ENCODE data around the gene UNCX.
"Not testable (repeated sequence)": the region's sequence is repeated elsewhere in the genome, so short reads cannot be mapped to it uniquely, and the experiment has no call there.

Gene UNCX

DNA sequence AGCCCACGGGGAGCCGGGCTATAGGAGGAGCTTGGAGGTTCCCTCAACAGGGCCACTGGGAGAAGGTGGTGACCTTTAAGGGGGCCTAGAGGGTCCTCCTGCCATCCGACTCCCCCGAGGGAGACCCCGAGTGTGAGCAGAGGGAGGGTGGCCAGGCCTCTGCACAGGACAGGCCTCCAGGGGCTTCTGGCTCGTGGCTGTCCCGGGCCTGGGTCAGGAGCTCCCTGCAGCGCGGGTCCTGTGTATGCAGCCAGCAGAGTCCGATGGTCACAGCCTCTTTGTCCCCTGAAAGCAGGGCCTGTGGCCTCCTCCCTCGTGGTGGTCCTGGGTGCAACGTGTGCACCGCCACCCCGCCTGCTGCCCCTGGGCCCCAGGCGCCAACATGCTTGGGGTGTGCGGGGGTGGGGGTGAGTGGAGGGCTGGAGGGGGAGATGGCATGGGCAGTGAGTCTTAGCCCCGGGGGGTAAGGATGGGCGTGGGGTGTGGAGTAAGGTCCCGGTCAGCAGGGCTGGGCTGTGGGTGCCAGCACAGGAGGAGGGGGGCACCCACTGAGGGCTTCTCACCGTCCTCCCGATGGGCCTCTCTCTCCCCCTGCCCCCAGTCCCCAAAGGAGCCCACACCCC, 27.1 kb downstream of the UNCX start:
- no peak for DNase-seq

DNA sequence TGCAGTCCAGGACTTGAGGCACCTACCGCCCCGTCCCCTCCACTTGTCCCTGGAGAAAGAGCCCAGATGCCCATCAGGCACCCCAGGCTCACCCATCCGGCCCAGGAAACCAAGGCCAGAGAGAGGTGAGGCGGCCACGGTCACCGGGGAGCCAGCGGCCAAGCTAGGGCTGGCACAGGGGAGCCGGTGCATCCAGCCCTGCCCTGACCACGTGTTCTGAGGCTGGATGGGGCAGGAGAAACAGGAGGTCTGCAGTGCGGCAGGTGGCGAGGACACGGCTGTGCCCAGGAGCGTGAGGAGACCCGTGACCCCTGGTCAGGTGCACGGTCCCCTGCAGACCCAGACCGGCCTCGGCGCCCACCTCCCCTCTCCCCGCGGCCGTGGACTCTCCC, 27.6 kb downstream of the UNCX start:
- DNase-seq: no peak

DNA sequence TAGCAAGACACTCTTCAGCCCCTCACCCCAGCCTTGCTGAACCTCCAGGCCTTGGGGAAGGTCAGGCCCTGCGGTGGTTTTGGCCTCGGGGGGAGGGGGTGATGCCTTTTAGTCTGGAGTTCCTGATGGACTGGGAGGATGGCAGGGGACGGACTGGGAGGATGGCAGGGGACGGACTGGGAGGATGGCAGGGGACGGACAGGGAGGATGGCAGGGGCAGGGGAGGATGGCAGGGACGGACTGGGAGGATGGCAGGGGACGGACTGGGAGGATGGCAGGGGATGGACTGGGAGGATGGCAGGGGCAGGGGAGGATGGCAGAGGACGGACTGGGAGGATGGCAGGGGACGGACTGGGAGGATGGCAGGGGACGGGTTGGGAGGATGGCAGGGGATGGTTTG, 28.4 kb downstream of the UNCX start:
- DNase-seq: not testable (repeated sequence)

- DNase-seq: no peak
These were observed 29.8 kb downstream of the UNCX start for GRCh38 chr7:1262441-1262840.

DNA sequence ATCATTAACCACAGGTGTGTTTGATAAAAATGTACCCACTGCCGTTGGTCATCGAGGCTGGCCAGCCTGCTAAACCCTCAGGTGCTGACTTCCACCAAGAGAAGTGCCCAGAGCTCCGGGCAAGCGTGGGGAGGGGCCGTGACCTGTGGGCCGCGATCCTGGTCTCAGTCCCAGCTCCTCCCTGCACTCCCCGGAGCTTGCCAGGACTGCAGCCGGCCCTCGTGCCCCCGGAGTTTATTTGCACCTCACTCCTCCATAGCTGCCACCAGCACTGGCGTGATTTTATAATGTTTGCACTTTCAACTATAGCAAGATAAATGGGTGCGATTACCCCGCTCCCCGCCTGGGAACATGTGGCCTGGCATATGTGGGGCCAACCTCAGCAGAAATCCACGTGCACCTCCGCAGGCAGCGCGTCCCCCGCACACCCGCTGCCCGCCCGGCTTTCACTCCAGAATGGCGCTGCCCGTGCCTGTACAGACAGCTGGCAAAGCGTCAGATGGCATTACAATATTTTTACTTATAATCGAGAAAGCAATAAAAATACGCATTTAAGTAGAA, 30.8 kb downstream of the UNCX start:
- DNase-seq: no peak

DNA sequence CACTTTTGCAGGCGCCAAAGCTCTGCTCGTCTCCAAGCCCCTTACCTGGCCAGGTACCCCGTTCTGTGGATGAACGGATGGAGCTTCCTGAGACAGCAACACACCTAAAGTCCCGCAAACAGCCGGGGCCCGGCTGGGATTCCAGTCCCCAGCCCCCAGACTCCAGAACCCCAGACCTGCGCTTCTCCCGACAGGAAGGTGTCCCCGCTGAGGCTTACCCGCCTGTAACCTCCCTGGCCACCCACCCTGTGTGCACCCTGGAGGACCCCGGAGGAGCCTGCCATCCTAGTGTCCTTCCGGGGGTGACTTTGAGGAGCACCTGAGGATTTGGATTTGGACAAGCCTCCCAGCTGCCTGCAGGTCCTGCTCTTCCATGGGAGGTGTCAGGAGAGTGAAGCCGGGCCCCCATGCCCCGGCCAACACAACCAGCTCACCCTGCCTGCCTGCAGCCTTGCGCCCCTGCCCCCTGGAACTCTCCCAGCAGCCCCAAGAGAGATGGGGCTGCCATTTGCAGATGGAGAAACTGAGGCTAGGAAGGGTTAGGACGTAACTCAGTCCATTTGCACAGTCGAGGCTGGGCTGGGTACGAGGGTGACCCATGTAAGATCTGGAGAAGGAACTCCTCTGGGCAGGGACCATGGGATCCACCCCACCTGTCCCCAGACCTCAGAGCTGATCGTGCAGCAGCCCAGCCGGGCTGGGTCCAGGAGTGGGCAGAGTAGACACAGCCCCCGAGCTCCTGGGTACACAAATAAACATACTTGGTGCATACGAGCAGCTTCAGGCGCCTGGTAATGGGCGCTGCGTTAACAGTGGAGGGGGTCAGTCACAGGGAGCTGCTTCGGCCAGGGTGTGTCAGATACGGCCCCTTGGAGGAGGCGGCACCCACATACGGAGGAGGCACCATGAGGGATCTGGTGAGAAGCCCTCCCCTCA, 31.9 kb downstream of the UNCX start:
- DNase-seq: no peak

GRCh38 chr7:1267016-1267900, 34.6 kb downstream of the UNCX start:
- DNase-seq: no peak

GRCh38 chr7:1268076-1268815, 35.6 kb downstream of the UNCX start:
- DNase-seq: no peak

DNA sequence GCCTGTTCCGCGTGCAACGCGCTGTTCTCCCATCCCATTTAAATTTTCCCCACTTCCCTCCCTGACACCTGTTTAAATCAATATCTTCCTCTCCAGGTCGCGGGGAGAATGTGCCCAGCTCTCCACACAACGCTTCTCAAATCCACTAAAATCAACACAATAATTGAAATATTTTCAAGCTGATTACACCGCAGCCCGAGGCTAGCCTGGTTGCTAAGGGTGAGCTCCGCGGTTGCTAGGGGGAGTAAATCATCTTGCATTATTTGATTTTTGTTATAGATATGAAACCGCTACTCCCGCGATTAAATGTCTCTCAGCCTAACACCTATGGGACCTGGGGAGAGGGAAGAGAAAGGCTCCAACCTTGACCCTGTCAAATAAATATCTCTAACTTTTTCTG, 36.2 kb downstream of the UNCX start:
- no peak for DNase-seq

DNA sequence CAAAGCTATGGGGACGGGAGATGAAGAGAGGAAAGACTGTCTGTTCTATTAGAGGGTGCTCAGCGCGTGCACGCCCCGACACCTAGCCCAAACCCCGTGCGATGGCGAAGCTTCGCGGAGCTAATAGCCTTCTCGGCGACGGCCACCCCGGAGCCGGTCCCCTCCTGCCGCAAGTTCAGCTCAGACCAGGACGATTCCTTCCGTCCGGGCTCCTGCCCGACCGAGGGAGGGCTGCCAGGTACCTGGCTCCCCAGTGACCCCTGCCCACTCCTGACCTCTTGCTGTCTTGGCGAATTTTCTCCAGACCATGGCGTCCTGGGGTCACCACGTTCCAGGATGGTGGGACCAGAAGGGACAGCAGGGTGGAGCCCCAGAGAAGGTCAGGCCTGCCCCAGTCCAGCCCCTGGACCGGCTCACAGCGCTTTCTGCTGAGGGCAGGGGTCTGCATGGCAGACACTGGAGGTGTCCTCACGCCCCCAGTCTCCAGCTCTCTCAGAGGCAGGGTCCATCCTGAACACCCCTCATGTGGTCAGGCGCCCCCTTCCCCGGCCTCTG, 36.7 kb downstream of the UNCX start:
- DNase-seq: no peak

- DNase-seq: no peak
These were observed 37.5 kb downstream of the UNCX start for GRCh38 chr7:1270181-1270580.

DNA sequence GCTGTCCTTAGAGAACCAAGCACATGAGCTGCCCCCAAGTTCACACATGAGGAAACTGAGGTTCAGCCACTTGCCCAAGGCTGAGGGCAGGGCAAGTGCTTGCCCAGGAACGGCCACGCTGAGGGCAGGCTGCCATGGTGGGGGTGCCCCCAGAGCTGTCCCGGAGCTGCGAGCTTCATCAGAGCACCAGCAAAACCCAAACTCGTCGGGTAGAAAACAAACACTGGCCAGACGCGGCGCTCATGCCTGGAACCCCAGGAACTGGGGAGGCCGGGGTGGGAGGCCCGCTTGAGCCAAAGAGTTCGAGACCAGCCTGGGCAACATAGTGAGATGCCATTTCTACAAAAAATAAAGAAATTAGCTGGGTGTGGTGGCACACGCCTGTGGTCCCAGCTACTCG, 38.4 kb downstream of the UNCX start:
- no peak for DNase-seq

DNA sequence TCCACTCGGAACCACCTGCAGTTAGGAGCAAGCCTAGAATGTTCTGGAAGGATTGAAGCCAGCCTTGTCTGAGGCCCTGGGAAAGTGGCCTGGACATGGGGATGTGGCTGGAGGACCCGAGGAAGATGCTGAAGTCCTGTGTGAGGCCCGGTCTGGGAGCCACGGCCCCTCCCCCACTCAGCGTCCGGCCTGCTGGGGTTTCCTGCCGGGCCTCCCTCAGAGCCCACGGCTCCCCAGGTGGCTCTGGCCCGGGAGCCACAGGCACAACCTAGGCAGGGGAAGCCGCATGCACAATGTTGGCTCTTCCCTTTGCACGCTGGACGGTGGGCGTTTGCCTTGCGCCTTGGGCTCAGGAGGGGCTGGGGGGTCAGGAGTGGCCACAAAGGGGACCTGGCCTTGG, 39.0 kb downstream of the UNCX start:
- DNase-seq: no peak

DNA sequence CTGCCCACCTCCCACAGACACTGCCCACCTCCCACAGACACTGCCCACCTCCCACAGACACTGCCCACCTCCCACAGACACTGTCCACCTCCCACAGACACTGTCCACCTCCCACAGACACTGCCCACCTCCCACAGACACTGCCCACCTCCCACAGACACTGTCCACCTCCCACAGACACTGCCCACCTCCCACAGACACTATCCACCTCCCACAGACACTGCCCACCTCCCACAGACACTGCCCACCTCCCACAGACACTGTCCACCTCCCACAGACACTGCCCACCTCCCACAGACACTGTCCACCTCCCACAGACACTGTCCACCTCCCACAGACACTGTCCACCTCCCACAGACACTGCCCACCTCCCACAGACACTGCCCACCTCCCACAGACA, 39.5 kb downstream of the UNCX start:
- DNase-seq: not testable (repeated sequence)

- no peak for DNase-seq
These were observed 41.6 kb downstream of the UNCX start for GRCh38 chr7:1274121-1274875.

DNA sequence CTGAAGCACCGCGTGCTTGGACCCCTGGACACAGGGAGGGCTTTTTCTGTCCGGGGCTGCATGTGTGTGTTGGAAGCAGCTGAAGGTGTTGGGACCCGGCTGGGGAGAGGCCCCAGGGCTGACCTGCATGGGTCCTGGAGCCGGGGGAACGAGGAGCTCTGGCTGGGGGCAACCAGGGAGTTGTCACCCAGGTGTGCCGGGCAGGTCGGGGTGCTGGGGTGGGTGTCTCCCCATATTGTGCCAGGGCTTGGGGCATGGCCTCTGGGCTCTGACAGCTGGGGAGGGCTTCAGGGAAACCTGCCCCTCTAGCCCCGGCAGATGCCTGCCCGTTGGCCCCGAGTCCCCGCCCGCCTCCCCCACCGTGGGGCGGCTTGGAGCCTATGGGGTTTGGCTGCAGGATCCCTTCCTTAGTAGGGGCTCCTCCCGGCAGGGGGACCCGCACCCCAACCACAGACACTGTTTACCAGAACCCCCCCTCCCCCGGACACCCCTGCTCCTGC, 42.3 kb downstream of the UNCX start:
- DNase-seq: no peak

DNA sequence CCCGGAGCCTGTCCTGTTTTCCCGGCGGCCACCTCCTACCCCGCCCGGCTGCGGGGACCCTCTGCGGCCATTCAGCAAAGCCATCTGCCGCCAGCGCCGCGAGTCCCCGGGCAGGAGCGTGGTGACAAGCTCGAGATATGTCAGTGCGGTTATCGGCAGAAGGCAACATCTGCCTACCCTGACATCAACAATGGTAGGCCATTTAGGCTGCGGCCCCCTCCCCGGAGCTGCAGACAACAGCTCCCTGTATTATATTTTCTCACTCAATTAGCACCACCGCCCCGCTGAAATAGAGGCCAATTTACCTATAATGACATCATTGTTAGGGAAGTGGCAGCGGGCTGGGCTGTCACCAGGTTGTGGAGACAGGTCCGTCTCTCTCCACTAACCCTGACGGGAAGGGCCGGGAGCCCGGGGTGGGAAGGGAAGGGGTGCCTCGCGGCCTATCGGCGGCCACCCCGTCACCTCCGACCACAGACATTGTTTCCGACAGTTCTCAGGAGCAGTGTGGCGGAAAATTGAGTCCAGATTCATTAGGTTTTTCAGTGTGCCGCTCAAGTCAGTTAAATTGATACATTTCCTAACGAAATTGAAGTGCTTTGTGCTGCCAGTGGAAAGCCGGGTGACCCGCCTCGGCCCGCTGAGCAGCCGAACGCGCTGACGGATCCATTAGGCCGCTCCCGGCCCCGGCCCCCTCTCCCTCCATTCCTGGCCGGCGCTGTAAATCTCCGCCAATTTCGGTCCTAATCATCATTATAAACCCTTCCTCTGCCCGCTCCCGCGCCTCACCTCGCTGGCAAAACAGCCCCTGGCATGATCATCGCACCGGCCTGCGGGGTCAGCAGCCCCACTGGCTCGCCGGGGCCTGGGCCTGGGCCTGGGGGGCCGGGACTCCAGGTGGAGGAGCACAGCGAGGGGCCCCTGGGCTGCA, 43.0 kb downstream of the UNCX start:
- no peak for DNase-seq

GRCh38 chr7:1276626-1277175, 44.0 kb downstream of the UNCX start:
- DNase-seq: no peak

DNA sequence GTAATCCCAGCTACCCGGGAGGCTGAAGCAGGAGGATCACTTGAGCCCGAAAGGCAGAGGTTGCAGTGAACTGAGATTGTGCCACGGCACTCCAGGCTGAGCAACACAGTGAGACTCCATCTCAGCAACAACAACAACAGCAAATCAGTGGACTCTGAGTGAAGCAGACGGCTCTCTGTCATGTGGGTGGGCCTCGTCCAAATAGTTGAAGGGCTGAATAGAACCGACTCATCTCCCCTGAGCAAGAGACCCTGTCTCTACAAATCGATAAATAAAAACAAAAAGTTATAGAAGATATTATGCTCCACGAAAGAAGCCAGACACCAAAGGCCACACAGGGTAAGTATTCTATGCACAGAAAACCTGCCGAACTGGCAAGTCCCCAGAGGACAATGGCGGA, 45.9 kb downstream of the UNCX start:
- DNase-seq: no peak

DNA sequence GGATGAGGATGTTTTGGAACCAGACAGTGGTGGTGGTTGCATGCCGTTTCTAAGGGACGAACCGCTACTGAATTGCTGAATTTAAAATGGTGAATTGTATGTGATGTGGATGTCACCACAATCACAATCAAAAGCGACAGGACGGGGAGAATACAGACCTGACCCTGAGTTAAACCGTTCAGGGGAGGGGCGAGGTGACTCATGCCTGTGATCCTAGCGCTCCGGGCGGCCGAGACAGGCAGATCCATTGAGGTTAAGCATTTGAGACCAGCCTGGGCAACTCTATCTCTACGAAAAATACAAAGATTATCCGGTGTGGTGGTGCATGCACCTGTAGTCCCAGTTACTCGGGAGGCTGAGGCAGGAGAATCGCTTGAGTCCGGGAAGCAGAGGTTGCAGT, 46.4 kb downstream of the UNCX start:
- no peak for DNase-seq
